GM23338 (cell line): Measurements from ENCODE around the gene TRIM27. TPM values are rescaled to one million over a fixed set of nuclear protein-coding genes. Genes with fewer than 3 reads are reported as not detected.

Experiments used
- ATAC-seq: fragments of 200-7000 bp; cut with Tn5 transposase; 3 replicates; pipeline ENCODE4 v1.9.1; 2020
- DNase-seq: peaks from one replicate; pipeline ENCODE4 v3.0.0-alpha.2; 2015; ENCODE audit warnings: low spot score
- H2AFZ ChIP-seq: fragments of 200-600 bp; sonication (generic); 2 replicates; pipeline ENCODE4 v1.8.0; 2016; ENCODE audit warnings: antibody characterized with exemption, mild to moderate bottlenecking, moderate library complexity
- H3F3A ChIP-seq: fragments of 200-600 bp; sonication (generic); replicated peaks from 2 replicates; pipeline ENCODE4 v1.8.0; 2017; ENCODE audit warnings: antibody characterized with exemption, mixed run types, low read depth
- H3K27ac ChIP-seq: fragments of 200-600 bp; sonication (generic); 2 replicates; pipeline ENCODE4 v1.6.1; 2016; ENCODE audit warnings: low read depth
- H3K27me3 ChIP-seq: fragments of 200-600 bp; sonication (generic); 2 replicates; pipeline ENCODE4 v1.8.0; 2016; ENCODE audit warnings: mild to moderate bottlenecking, mixed run types, moderate library complexity; ENCODE audit not compliant: insufficient read depth
- H3K36me3 ChIP-seq: fragments of 200-600 bp; sonication (generic); 2 replicates; pipeline ENCODE4 v1.8.0; 2016; ENCODE audit warnings: mild to moderate bottlenecking; ENCODE audit not compliant: insufficient read depth
- H3K4me1 ChIP-seq: fragments of 200-600 bp; sonication (generic); 2 replicates; pipeline ENCODE4 v1.8.0; 2016; ENCODE audit warnings: mild to moderate bottlenecking, moderate library complexity; ENCODE audit not compliant: insufficient read depth
- H3K4me2 ChIP-seq: fragments of 200-600 bp; sonication (generic); 2 replicates; pipeline ENCODE4 v1.7.1; 2017; ENCODE audit warnings: mixed run types
- H3K4me3 ChIP-seq: fragments of 200-600 bp; sonication (generic); 2 replicates; pipeline ENCODE4 v1.6.1; 2016; ENCODE audit warnings: mixed run types
- H3K79me2 ChIP-seq: fragments of 200-600 bp; sonication (generic); replicated peaks from 2 replicates; pipeline ENCODE4 v1.8.0; 2017; ENCODE audit warnings: mild to moderate bottlenecking; ENCODE audit not compliant: insufficient read depth
- H3K9me2 ChIP-seq: fragments of 200-600 bp; sonication (generic); 2 replicates; pipeline ENCODE4 v1.8.0; 2017; ENCODE audit not compliant: insufficient read depth
- H4K20me1 ChIP-seq: fragments of 200-600 bp; sonication (generic); replicated peaks from 2 replicates; pipeline ENCODE4 v1.8.0; 2017; ENCODE audit warnings: mild to moderate bottlenecking; ENCODE audit not compliant: insufficient read depth
- H3K27ac Mint-ChIP-seq: 2 replicates; pipeline ENCODE4 v1.8.0; 2020; ENCODE audit warnings: inconsistent platforms, mild to moderate bottlenecking, moderate library complexity, mixed read lengths
- H3K27me3 Mint-ChIP-seq: 3 replicates; pipeline ENCODE4 v1.8.0; 2022; ENCODE audit warnings: low read depth, mild to moderate bottlenecking, moderate library complexity, mixed read lengths, inconsistent platforms; ENCODE audit not compliant: insufficient read depth, poor library complexity
- H3K36me3 Mint-ChIP-seq: 3 replicates; pipeline ENCODE4 v1.8.0; 2021; ENCODE audit warnings: low read depth, mild to moderate bottlenecking, inconsistent platforms, moderate library complexity, mixed read lengths
- H3K4me1 Mint-ChIP-seq: 3 replicates; pipeline ENCODE4 v1.8.0; 2020; ENCODE audit warnings: mild to moderate bottlenecking, inconsistent platforms, mixed read lengths
- H3K4me3 Mint-ChIP-seq: 3 replicates; pipeline ENCODE4 v1.8.0; 2021; ENCODE audit warnings: moderate library complexity, mild to moderate bottlenecking, inconsistent platforms, mixed read lengths
- H3K9me3 Mint-ChIP-seq: 3 replicates; pipeline ENCODE4 v1.8.0; 2020; ENCODE audit warnings: moderate library complexity, mild to moderate bottlenecking, inconsistent platforms, mixed read lengths
- CREB1 ChIP-seq: fragments of 250-450 bp; sonication (Bioruptor Pico); IDR thresholded peaks from 2 replicates; pipeline ENCODE4 v1.5.0; 2020; ENCODE audit warnings: low read depth, mild to moderate bottlenecking, moderate library complexity
- EZH2phosphoT487 ChIP-seq: fragments of 200-600 bp; sonication (generic); IDR thresholded peaks from one replicate; pipeline ENCODE4 v1.8.1; 2018; ENCODE audit warnings: antibody characterized with exemption; ENCODE audit not compliant: unreplicated experiment
- JUNB ChIP-seq: IDR thresholded peaks from one replicate; pipeline ENCODE4 v1.6.1; 2016; ENCODE audit warnings: antibody characterized with exemption; ENCODE audit not compliant: unreplicated experiment
- NANOG ChIP-seq: IDR thresholded peaks from 2 replicates; pipeline ENCODE4 v1.6.1; 2016; ENCODE audit warnings: antibody characterized with exemption, borderline replicate concordance
- POLR2AphosphoS5 ChIP-seq: IDR thresholded peaks from 2 replicates; pipeline ENCODE4 v1.6.1; 2016; ENCODE audit warnings: antibody characterized with exemption, low read depth
- STAT1 ChIP-seq: IDR thresholded peaks from one replicate; pipeline ENCODE4 v1.6.1; 2016; ENCODE audit warnings: antibody characterized with exemption; ENCODE audit not compliant: unreplicated experiment
- ZNF114 ChIP-seq: fragments of 250-450 bp; sonication (Bioruptor Pico); IDR thresholded peaks from 2 replicates; pipeline ENCODE4 v1.5.0; 2020; ENCODE audit warnings: mild to moderate bottlenecking, moderate library complexity
- ZNF331 ChIP-seq: fragments of 250-450 bp; sonication (Bioruptor Pico); IDR thresholded peaks from 2 replicates; pipeline ENCODE4 v1.5.0; 2020; ENCODE audit warnings: low read depth, mild to moderate bottlenecking, moderate library complexity
- polyA plus RNA-seq: library from polyadenylated mRNA; unstranded; fragments of >200 nt; fragmentation: Nextera tagmentation; extraction: Ambion mirVana; gene quantifications from 2 replicates; pipeline ENCODE4 v1.2.1, GENCODE V29; 2016
- total RNA-seq: library from RNA; depleted of rRNA; stranded (reverse); fragments of >200 nt; shearing (Covaris generic); gene quantifications from 2 replicates; pipeline ENCODE4 v1.2.3, GENCODE V29; 2014
- TF ChIP-seq, protein P1 (sequence below), 2 experiments: fragments of 200-600 bp in 1 of 2; sonication (generic) in 1 of 2; conservative IDR thresholded peaks; 2 replicates each; pipeline versions ENCODE4 v1.5.1 to v1.6.1; 2016 to 2017; ENCODE audit warnings: antibody characterized with exemption in 2 of 2, low read depth in 2 of 2, mild to moderate bottlenecking in 2 of 2, moderate library complexity in 1 of 2
- TF ChIP-seq, protein P2 (sequence below): IDR thresholded peaks from one replicate; pipeline ENCODE4 v1.6.1; 2018; ENCODE audit warnings: antibody characterized with exemption; ENCODE audit not compliant: unreplicated experiment
- TF ChIP-seq, protein P3 (sequence below): IDR thresholded peaks from 2 replicates; pipeline ENCODE4 v1.6.1; 2016; ENCODE audit warnings: antibody characterized with exemption
- TF ChIP-seq, protein P4 (sequence below): fragments of 250-450 bp; sonication (Bioruptor Pico); IDR thresholded peaks from 2 replicates; pipeline ENCODE4 v1.5.0; 2020; ENCODE audit warnings: mild to moderate bottlenecking, moderate library complexity

Gene TRIM27
- total and polyA plus RNA-seq, 2 experiments from 2014 or later, result 43.1 to 127 TPM

DNA sequence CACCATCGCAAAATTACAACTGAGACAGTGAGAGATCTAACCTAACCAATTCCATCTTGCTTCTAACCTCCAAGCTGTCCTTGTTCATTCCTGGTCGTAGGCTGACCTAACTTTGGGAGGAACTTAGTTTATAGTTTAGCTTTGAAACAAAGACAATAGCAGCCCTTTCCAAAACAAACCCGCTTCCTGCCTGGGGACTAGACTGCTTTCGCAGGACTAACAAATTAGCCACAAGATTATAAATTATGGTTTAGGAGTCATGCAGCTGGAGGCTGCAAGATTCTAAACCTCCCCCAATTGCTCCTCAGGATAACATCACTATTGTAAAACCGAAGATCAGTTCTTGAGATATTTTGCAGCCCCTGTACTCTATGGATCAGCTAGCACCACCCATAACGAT, 63.2 kb downstream of the TRIM27 start:
- H3K36me3 ChIP-seq, result no peaks in the 10 kb centered on the region
- H3K79me2 ChIP-seq, result no peaks in the 10 kb centered on the region
- peaks cover 16% of the 10 kb centered on the region for H3K27me3 Mint-ChIP-seq
- H2AFZ ChIP-seq, result peak overlapping the region; percentile 60
- peaks cover 21% of the 10 kb centered on the region for H3K9me3 Mint-ChIP-seq
- peaks cover 14% of the 10 kb centered on the region for H3K27me3 ChIP-seq
- no peak for TF ChIP-seq NANOG
- TF ChIP-seq, protein P1, sequence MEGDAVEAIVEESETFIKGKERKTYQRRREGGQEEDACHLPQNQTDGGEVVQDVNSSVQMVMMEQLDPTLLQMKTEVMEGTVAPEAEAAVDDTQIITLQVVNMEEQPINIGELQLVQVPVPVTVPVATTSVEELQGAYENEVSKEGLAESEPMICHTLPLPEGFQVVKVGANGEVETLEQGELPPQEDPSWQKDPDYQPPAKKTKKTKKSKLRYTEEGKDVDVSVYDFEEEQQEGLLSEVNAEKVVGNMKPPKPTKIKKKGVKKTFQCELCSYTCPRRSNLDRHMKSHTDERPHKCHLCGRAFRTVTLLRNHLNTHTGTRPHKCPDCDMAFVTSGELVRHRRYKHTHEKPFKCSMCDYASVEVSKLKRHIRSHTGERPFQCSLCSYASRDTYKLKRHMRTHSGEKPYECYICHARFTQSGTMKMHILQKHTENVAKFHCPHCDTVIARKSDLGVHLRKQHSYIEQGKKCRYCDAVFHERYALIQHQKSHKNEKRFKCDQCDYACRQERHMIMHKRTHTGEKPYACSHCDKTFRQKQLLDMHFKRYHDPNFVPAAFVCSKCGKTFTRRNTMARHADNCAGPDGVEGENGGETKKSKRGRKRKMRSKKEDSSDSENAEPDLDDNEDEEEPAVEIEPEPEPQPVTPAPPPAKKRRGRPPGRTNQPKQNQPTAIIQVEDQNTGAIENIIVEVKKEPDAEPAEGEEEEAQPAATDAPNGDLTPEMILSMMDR (conservative IDR thresholded peaks at IDR 0.05; ENCODE audit: low read depth in 2 of 2), result no peak
- no peak for TF ChIP-seq STAT1
- TF ChIP-seq POLR2AphosphoS5, result no peak
- no peak for TF ChIP-seq ZNF331 (CRISPR knock-in tag)
- TF ChIP-seq, protein P2, sequence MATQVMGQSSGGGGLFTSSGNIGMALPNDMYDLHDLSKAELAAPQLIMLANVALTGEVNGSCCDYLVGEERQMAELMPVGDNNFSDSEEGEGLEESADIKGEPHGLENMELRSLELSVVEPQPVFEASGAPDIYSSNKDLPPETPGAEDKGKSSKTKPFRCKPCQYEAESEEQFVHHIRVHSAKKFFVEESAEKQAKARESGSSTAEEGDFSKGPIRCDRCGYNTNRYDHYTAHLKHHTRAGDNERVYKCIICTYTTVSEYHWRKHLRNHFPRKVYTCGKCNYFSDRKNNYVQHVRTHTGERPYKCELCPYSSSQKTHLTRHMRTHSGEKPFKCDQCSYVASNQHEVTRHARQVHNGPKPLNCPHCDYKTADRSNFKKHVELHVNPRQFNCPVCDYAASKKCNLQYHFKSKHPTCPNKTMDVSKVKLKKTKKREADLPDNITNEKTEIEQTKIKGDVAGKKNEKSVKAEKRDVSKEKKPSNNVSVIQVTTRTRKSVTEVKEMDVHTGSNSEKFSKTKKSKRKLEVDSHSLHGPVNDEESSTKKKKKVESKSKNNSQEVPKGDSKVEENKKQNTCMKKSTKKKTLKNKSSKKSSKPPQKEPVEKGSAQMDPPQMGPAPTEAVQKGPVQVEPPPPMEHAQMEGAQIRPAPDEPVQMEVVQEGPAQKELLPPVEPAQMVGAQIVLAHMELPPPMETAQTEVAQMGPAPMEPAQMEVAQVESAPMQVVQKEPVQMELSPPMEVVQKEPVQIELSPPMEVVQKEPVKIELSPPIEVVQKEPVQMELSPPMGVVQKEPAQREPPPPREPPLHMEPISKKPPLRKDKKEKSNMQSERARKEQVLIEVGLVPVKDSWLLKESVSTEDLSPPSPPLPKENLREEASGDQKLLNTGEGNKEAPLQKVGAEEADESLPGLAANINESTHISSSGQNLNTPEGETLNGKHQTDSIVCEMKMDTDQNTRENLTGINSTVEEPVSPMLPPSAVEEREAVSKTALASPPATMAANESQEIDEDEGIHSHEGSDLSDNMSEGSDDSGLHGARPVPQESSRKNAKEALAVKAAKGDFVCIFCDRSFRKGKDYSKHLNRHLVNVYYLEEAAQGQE, result no peak
- TF ChIP-seq, protein P3, sequence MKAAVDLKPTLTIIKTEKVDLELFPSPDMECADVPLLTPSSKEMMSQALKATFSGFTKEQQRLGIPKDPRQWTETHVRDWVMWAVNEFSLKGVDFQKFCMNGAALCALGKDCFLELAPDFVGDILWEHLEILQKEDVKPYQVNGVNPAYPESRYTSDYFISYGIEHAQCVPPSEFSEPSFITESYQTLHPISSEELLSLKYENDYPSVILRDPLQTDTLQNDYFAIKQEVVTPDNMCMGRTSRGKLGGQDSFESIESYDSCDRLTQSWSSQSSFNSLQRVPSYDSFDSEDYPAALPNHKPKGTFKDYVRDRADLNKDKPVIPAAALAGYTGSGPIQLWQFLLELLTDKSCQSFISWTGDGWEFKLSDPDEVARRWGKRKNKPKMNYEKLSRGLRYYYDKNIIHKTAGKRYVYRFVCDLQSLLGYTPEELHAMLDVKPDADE, result no peak
- TF ChIP-seq, protein P4, sequence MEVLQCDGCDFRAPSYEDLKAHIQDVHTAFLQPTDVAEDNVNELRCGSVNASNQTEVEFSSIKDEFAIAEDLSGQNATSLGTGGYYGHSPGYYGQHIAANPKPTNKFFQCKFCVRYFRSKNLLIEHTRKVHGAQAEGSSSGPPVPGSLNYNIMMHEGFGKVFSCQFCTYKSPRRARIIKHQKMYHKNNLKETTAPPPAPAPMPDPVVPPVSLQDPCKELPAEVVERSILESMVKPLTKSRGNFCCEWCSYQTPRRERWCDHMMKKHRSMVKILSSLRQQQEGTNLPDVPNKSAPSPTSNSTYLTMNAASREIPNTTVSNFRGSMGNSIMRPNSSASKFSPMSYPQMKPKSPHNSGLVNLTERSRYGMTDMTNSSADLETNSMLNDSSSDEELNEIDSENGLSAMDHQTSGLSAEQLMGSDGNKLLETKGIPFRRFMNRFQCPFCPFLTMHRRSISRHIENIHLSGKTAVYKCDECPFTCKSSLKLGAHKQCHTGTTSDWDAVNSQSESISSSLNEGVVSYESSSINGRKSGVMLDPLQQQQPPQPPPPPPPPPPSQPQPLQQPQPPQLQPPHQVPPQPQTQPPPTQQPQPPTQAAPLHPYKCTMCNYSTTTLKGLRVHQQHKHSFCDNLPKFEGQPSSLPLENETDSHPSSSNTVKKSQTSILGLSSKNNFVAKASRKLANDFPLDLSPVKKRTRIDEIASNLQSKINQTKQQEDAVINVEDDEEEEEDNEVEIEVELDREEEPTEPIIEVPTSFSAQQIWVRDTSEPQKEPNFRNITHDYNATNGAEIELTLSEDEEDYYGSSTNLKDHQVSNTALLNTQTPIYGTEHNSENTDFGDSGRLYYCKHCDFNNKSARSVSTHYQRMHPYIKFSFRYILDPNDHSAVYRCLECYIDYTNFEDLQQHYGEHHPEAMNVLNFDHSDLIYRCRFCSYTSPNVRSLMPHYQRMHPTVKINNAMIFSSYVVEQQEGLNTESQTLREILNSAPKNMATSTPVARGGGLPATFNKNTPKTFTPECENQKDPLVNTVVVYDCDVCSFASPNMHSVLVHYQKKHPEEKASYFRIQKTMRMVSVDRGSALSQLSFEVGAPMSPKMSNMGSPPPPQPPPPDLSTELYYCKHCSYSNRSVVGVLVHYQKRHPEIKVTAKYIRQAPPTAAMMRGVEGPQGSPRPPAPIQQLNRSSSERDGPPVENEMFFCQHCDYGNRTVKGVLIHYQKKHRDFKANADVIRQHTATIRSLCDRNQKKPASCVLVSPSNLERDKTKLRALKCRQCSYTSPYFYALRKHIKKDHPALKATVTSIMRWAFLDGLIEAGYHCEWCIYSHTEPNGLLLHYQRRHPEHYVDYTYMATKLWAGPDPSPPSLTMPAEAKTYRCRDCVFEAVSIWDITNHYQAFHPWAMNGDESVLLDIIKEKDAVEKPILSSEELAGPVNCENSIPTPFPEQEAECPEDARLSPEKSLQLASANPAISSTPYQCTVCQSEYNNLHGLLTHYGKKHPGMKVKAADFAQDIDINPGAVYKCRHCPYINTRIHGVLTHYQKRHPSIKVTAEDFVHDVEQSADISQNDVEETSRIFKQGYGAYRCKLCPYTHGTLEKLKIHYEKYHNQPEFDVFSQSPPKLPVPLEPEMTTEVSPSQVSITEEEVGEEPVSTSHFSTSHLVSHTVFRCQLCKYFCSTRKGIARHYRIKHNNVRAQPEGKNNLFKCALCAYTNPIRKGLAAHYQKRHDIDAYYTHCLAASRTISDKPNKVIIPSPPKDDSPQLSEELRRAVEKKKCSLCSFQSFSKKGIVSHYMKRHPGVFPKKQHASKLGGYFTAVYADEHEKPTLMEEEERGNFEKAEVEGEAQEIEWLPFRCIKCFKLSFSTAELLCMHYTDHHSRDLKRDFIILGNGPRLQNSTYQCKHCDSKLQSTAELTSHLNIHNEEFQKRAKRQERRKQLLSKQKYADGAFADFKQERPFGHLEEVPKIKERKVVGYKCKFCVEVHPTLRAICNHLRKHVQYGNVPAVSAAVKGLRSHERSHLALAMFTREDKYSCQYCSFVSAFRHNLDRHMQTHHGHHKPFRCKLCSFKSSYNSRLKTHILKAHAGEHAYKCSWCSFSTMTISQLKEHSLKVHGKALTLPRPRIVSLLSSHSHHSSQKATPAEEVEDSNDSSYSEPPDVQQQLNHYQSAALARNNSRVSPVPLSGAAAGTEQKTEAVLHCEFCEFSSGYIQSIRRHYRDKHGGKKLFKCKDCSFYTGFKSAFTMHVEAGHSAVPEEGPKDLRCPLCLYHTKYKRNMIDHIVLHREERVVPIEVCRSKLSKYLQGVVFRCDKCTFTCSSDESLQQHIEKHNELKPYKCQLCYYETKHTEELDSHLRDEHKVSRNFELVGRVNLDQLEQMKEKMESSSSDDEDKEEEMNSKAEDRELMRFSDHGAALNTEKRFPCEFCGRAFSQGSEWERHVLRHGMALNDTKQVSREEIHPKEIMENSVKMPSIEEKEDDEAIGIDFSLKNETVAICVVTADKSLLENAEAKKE (CRISPR knock-in tag), result no peak
- no peak for TF ChIP-seq EZH2phosphoT487
- no peak for TF ChIP-seq JUNB
- TF ChIP-seq ZNF114, result no peak
- no peak for TF ChIP-seq CREB1 (CRISPR knock-in tag)
- no peak overlapping the region for H3K4me3 ChIP-seq
- peaks cover 13% of the 10 kb centered on the region; the same call in 1 of the 2 replicates for H3F3A ChIP-seq
- DNase-seq, result no peak
- ATAC-seq, result no peak
- H3K4me3 Mint-ChIP-seq, result no peak overlapping the region; the same call in 2 of the 3 replicates
- no peak overlapping the region for H3K27ac ChIP-seq
- H3K27ac Mint-ChIP-seq, result no peak overlapping the region
- no peaks in the 10 kb centered on the region for H3K9me2 ChIP-seq
- no peaks in the 10 kb centered on the region for H4K20me1 ChIP-seq
- H3K4me1 ChIP-seq, result peaks cover 22% of the 10 kb centered on the region
- peaks cover 11% of the 10 kb centered on the region; the same call in 2 of the 3 replicates for H3K36me3 Mint-ChIP-seq
- H3K4me2 ChIP-seq, result no peak overlapping the region
- peaks cover 14% of the 10 kb centered on the region for H3K4me1 Mint-ChIP-seq
